ENCODE results near the gene NAPA.

The NAPA gene

GRCh38 chr19:47456721-47457474, 58.0 kb downstream of the NAPA start:
- TF ChIP-seq PAX5 (IDR thresholded peaks at IDR 0.05; ENCODE audit: insufficient read depth, low read length, severe bottlenecking) (no peak), TAF1 (IDR thresholded peaks at IDR 0.05; ENCODE audit: low read depth, low read length) (no peak), POU2F2 (IDR thresholded peaks at IDR 0.05; ENCODE audit: low read depth, low read length) (no peak)
- FAIRE-seq, result no peak

GRCh38 chr19:47450478-47450877, 64.4 kb downstream of the NAPA start:
- no peak for TF ChIP-seq SPI1 (IDR thresholded peaks at IDR 0.05; ENCODE audit: low read depth, low read length)
- TF ChIP-seq TAF1 (IDR thresholded peaks at IDR 0.05; ENCODE audit: low read depth, low read length), result no peak
- no peak for TF ChIP-seq POU2F2 (IDR thresholded peaks at IDR 0.05; ENCODE audit: low read depth, low read length)
- no peak for TF ChIP-seq PAX5 (IDR thresholded peaks at IDR 0.05; ENCODE audit: insufficient read depth, low read length, severe bottlenecking)
- no peak for TF ChIP-seq POLR2AphosphoS5 (IDR thresholded peaks at IDR 0.05; ENCODE audit: low read depth, low read length)
- no peak for TF ChIP-seq POLR2A (IDR thresholded peaks at IDR 0.05; ENCODE audit: low read depth, low read length)
- FAIRE-seq (no peak), DNase-seq (ENCODE audit: insufficient read length, low spot score) (no peak)

More at GRCh38 chr19:47456721-47457474, 58.0 kb downstream of the NAPA start:
- DNase-seq (ENCODE audit: insufficient read length, low spot score), result no peak

- FAIRE-seq, result no peak
- no peak for TF ChIP-seq POLR2AphosphoS5 (IDR thresholded peaks at IDR 0.05; ENCODE audit: low read depth, low read length)
- no peak for TF ChIP-seq SPI1 (IDR thresholded peaks at IDR 0.05; ENCODE audit: low read depth, low read length)
- TF ChIP-seq POLR2A (IDR thresholded peaks at IDR 0.05; ENCODE audit: low read depth, low read length), result no peak
- TF ChIP-seq PAX5 (IDR thresholded peaks at IDR 0.05; ENCODE audit: insufficient read depth, low read length, severe bottlenecking), result no peak
- TF ChIP-seq TAF1 (IDR thresholded peaks at IDR 0.05; ENCODE audit: low read depth, low read length), result no peak
- no peak for TF ChIP-seq POU2F2 (IDR thresholded peaks at IDR 0.05; ENCODE audit: low read depth, low read length)
Measured at GRCh38 chr19:47448360-47448727, 66.5 kb downstream of the NAPA start.

DNA sequence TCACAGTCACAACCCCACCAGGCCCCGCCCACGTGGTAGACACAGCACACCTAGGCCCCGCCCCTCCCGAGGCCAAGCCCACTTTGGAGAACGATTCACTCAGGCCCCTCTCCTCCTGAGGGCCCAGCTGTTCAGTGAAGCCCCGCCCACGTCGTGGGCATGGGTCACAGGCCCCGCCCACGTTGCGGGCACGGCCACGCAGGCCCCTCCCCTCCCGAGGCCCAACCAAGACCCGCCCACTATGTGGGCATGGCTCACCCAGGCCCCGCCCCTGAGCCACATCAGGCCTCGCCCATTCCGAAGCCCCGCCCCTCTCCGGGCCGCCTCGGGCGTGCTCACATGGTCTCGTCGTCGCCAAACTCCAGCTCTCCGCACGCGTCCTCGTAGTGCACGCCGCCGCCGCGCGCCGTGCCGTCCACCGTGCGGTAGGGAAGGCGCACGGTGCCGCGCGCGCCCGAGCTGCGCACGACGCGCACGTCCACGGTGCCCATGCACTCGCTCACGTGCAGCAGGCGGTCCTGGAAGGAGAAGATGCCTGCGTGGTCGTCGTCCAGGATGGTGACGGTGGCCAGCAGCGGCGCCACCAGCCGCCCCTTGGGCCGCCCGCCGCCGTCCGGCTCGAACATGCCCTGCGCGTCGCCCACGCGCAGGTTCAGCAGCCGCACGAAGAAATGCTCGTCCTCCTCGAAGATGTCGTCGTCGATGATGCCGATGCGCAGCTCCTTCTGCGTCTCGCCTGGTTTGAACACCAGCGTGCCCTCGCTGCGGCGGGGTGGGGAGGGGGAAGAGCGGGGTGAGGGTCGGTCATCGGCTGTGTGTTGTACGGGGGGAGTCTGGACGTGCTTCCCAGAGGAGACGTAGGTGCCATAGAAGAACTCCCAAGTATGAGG, 67.1 kb downstream of the NAPA start:
- FAIRE-seq (no peak), DNase-seq (ENCODE audit: insufficient read length, low spot score) (no peak)
- TF ChIP-seq POLR2A (IDR thresholded peaks at IDR 0.05; ENCODE audit: low read depth, low read length), result no peak
- no peak for TF ChIP-seq POLR2AphosphoS5 (IDR thresholded peaks at IDR 0.05; ENCODE audit: low read depth, low read length)

More at GRCh38 chr19:47448360-47448727, 66.5 kb downstream of the NAPA start:
- no peak for DNase-seq (ENCODE audit: insufficient read length, low spot score)

DNA sequence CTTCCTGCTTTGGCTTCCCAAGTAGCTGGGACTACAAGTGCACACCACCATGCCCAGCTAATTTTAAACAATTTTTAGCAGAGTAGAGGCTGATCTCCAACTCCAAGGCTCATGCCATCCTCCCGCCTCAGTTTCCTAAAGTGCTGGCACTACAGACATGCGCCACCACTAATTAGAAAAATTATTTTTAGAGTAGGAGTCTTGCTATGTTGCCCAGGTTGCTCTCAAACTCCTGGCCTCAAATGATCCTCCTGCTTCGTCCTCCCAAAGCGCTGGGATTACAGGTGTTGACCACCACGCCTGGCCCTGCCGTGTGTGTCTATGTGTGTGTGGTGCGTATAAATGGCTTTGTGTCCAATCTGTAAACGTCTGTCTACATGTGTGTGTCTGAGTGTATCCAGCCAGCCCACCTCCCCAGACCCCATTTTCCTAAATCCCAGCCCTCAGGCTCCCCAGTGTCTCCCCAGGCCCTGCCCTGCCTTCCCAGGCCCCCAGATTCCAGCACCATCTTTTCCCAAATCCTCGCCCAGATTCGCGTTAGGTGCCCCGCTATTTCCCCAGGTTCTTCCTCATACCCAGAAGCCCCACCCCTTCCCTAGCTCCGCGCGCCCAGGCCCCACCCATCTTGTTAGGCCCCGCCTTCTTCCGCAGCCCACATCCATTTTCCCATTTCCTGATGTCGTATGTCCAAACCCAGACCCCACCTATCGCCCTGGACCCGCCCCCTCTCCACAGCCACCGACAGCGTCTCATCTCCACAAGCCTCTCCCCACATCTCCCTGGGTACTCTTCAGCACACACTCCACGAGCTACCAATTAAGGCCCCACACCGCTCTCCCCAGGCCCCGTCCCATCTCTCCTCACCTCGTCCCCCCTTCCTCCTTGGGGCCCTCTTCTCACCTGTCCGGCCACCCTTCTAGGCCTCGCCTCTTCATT, 68.1 kb downstream of the NAPA start:
- DNase-seq (ENCODE audit: insufficient read length, low spot score) (no peak), FAIRE-seq (no peak)
- TF ChIP-seq POLR2A (IDR thresholded peaks at IDR 0.05; ENCODE audit: low read depth, low read length) (no peak), TAF1 (IDR thresholded peaks at IDR 0.05; ENCODE audit: low read depth, low read length) (no peak), POU2F2 (IDR thresholded peaks at IDR 0.05; ENCODE audit: low read depth, low read length) (no peak), PAX5 (IDR thresholded peaks at IDR 0.05; ENCODE audit: insufficient read depth, low read length, severe bottlenecking) (no peak), POLR2AphosphoS5 (IDR thresholded peaks at IDR 0.05; ENCODE audit: low read depth, low read length) (no peak), SPI1 (IDR thresholded peaks at IDR 0.05; ENCODE audit: low read depth, low read length) (no peak)

DNA sequence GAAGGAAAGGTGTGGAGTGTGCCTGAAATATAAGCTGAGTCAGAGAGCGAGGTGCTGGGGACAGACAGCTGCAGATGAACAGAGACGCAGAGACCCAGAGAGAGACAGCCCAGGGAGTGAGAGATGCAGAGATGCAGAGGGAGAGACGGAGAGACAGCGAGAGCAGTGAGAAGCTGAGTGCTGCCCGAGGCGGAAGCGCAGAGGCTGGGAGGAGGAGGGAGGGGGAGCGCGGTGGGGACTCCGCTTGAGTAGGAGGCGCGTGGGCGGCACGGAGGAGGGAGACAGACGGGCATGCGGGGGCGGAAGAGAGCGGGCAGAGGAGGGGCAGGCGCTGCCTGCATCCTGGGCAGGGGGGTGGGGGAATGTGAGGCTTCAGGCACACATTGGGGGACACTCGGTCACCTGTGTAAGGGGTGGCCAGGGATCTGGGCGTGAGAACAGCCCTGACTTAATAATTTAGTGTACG, 68.9 kb downstream of the NAPA start:
- DNase-seq (ENCODE audit: insufficient read length, low spot score) (no peak), FAIRE-seq (peak; percentile 77)
- TF ChIP-seq PAX5 (IDR thresholded peaks at IDR 0.05; ENCODE audit: insufficient read depth, low read length, severe bottlenecking), result no peak
- TF ChIP-seq SPI1 (IDR thresholded peaks at IDR 0.05; ENCODE audit: low read depth, low read length), result no peak
- TF ChIP-seq POLR2A (IDR thresholded peaks at IDR 0.05; ENCODE audit: low read depth, low read length), result no peak
- no peak for TF ChIP-seq TAF1 (IDR thresholded peaks at IDR 0.05; ENCODE audit: low read depth, low read length)
- no peak for TF ChIP-seq POLR2AphosphoS5 (IDR thresholded peaks at IDR 0.05; ENCODE audit: low read depth, low read length)
- TF ChIP-seq POU2F2 (IDR thresholded peaks at IDR 0.05; ENCODE audit: low read depth, low read length), result no peak

GRCh38 chr19:47445527-47445926, 69.3 kb downstream of the NAPA start:
- no peak for TF ChIP-seq POU2F2 (IDR thresholded peaks at IDR 0.05; ENCODE audit: low read depth, low read length)
- FAIRE-seq, result no peak
- no peak for DNase-seq (ENCODE audit: insufficient read length, low spot score)

- TF ChIP-seq TAF1 (IDR thresholded peaks at IDR 0.05; ENCODE audit: low read depth, low read length) (no peak), SPI1 (IDR thresholded peaks at IDR 0.05; ENCODE audit: low read depth, low read length) (no peak), POLR2AphosphoS5 (IDR thresholded peaks at IDR 0.05; ENCODE audit: low read depth, low read length) (no peak)
- DNase-seq (ENCODE audit: insufficient read length, low spot score), result no peak
- FAIRE-seq, result no peak
Measured at GRCh38 chr19:47444388-47444821, 70.5 kb downstream of the NAPA start.

- FAIRE-seq (no peak), DNase-seq (ENCODE audit: insufficient read length, low spot score) (no peak)
- TF ChIP-seq POLR2AphosphoS5 (IDR thresholded peaks at IDR 0.05; ENCODE audit: low read depth, low read length) (no peak), SPI1 (IDR thresholded peaks at IDR 0.05; ENCODE audit: low read depth, low read length) (no peak), POLR2A (IDR thresholded peaks at IDR 0.05; ENCODE audit: low read depth, low read length) (no peak), POU2F2 (IDR thresholded peaks at IDR 0.05; ENCODE audit: low read depth, low read length) (no peak), PAX5 (IDR thresholded peaks at IDR 0.05; ENCODE audit: insufficient read depth, low read length, severe bottlenecking) (no peak), TAF1 (IDR thresholded peaks at IDR 0.05; ENCODE audit: low read depth, low read length) (no peak)
Measured at GRCh38 chr19:47443331-47443730, 71.5 kb downstream of the NAPA start.
